ENCODE results near the gene FITM2.

- TF ChIP-seq POLR2AphosphoS5 (IDR thresholded peaks at IDR 0.05; ENCODE audit: borderline replicate concordance, low read depth, low read length), result no peak
- TF ChIP-seq EZH2 (IDR thresholded peaks at IDR 0.05), result no peak
- TF ChIP-seq FOXP2 (optimal IDR thresholded peaks at IDR 0.05; ENCODE audit: control extremely low read depth, extremely low read length, insufficient read depth), result no peak
Measured at GRCh38 chr20:44304383-44304782, 6.6 kb downstream of the FITM2 start.
